ENCODE measurements around the gene ZNRF3. TPM values are rescaled to one million over a fixed set of nuclear protein-coding genes. Genes with fewer than 3 reads are reported as not detected.

Gene ZNRF3
- total and polyA plus RNA-seq, 7 donors = 0.23 to 13.6 (median 8.9) TPM

- Histone ChIP-seq H3K27ac (no peak overlapping the region), H3K27me3 (no peaks in the 10 kb centered on the region), H3K9me3 (no peaks in the 10 kb centered on the region), H3K4me1 (peaks cover 0 to 14% (median 8%) of the 10 kb centered on the region in 4 donors), H3K4me3 (no peak overlapping the region), H3K36me3 (no peaks in the 10 kb centered on the region)
- DNase-seq = no peak
- 60 to 61% methylated on average over 3 of the region's 3 CpGs for WGBS, 2 donors
- intact Hi-C loops (cut with DNase I) = no loop called here
- no peak for TF ChIP-seq POLR2AphosphoS5 (IDR thresholded peaks at IDR 0.05)
- TF ChIP-seq EP300 (IDR thresholded peaks at IDR 0.05) = no peak
- no peak for TF ChIP-seq CTCF (IDR thresholded peaks at IDR 0.05)
- TF ChIP-seq POLR2A (IDR thresholded peaks at IDR 0.05) = no peak
Measured at GRCh38 chr22:29089507-29089906, 206.1 kb downstream of the ZNRF3 start.

DNA sequence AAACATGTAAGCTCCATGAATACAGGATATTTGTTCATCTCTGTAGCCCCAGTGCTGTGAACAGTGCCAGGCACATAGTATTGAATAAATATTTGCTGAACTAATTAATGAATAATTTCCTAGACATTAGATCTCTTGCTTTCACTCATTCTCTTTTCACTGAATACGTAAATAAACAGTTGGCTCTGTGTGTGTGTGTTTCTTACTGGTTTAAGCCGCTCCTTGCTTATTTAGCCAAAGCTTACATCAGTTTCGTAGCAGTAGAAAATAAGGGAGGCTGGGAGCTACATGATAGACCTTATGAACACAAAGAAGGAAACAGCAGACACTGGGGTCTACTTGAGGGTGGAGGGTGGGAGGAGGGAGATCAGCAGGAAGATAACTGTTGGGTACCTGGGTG is 206.7 kb downstream of the ZNRF3 start:
- Histone ChIP-seq H3K27me3 (no peaks in the 10 kb centered on the region), H3K36me3 (peaks cover 0 to 3% (median 0%) of the 10 kb centered on the region in 4 donors), H3K4me1 (peaks cover 0 to 14% (median 8%) of the 10 kb centered on the region in 4 donors), H3K27ac (no peak overlapping the region), H3K4me3 (no peak overlapping the region), H3K9me3 (no peaks in the 10 kb centered on the region)
- intact Hi-C loops (cut with DNase I) = no loop called here
- TF ChIP-seq POLR2AphosphoS5 (IDR thresholded peaks at IDR 0.05) = no peak
- TF ChIP-seq CTCF (IDR thresholded peaks at IDR 0.05) = no peak
- TF ChIP-seq EP300 (IDR thresholded peaks at IDR 0.05) = no peak
- TF ChIP-seq POLR2A (IDR thresholded peaks at IDR 0.05) = no peak
- 80 to 84% methylated on average over 3 of the region's 3 CpGs for WGBS, 2 donors
- DNase-seq = no peak

DNA sequence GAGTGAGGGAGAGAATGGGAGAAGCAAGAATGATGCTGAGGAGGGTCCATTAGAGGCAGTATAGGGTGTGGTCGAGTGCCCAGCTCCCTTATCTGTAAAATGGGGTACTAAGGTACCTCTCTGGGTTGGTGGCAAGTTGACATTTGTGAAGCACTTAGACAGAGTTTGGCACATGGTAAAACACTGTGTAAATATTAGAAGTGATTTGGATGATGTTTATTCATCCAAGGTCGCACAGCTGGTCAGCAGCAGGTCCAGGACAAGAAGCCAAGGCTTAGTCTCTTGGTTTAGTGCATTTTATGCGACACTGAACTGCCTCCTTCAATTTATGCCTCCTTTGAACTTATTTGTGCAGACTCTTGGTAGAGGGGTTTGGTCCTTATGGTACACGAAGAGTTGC is 208.9 kb downstream of the ZNRF3 start:
- Histone ChIP-seq H3K4me3 (no peak overlapping the region), H3K9me3 (no peaks in the 10 kb centered on the region), H3K36me3 (peaks cover 0 to 5% (median 0%) of the 10 kb centered on the region in 4 donors), H3K4me1 (peaks cover 0 to 14% (median 8%) of the 10 kb centered on the region in 4 donors), H3K27ac (peak overlapping the region in 1 of 4 donors; percentile 51), H3K27me3 (no peaks in the 10 kb centered on the region)
- 36 to 59% methylated on average over 4 of the region's 4 CpGs for WGBS, 2 donors
- no peak for DNase-seq
- TF ChIP-seq POLR2AphosphoS5 (IDR thresholded peaks at IDR 0.05) (no peak), POLR2A (IDR thresholded peaks at IDR 0.05) (no peak), CTCF (IDR thresholded peaks at IDR 0.05) (no peak), EP300 (IDR thresholded peaks at IDR 0.05) (no peak)
- intact Hi-C loops (cut with DNase I) = no loop called here

DNA sequence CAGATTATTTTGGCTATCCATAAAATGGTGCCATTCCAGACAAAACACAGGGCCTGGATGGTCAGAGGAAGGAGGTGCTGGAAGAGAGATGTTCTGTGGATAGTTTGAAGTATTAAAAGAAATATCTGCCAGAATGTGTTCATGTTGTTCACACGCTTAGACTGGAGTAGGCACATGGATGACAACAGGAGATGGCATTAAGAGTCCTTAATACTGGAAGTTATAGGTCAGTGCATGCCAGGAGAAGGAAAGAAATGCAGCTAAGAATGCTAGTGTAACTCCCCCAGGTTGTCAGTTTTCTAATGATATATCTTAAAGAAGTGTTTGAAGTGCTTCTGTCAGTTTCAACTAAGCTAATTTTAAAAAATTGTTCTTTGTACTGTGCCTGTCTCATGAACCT is 209.7 kb downstream of the ZNRF3 start:
- TF ChIP-seq POLR2A (IDR thresholded peaks at IDR 0.05) (no peak), POLR2AphosphoS5 (IDR thresholded peaks at IDR 0.05) (no peak), CTCF (IDR thresholded peaks at IDR 0.05) (no peak), EP300 (IDR thresholded peaks at IDR 0.05) (no peak)
- 89 to 91% methylated on average over 1 of the region's 1 CpG for WGBS, 2 donors
- Histone ChIP-seq H3K4me3 (no peak overlapping the region), H3K4me1 (peaks cover 0 to 14% (median 8%) of the 10 kb centered on the region in 4 donors), H3K36me3 (peaks cover 0 to 5% (median 0%) of the 10 kb centered on the region in 4 donors), H3K27me3 (no peaks in the 10 kb centered on the region), H3K27ac (peak overlapping the region in 3 of 4 donors; percentile 26 to 51 (median 38)), H3K9me3 (no peaks in the 10 kb centered on the region)
- intact Hi-C loops (cut with DNase I) = no loop called here
- DNase-seq = no peak
